22Rv1 (cell line): Measurements from ENCODE around the gene CRISP2.

ENCODE experiments used
- ZFX ChIP-seq: fragments of 450-650 bp; IDR thresholded peaks from 2 replicates; pipeline ENCODE4 v1.6.1; 2017; ENCODE audit warnings: antibody characterized with exemption, borderline replicate concordance
- TF ChIP-seq, protein P1 (sequence below): fragments of 450-650 bp; IDR thresholded peaks from 2 replicates; pipeline ENCODE4 v1.5.1; 2017; ENCODE audit warnings: mild to moderate bottlenecking

DNA sequence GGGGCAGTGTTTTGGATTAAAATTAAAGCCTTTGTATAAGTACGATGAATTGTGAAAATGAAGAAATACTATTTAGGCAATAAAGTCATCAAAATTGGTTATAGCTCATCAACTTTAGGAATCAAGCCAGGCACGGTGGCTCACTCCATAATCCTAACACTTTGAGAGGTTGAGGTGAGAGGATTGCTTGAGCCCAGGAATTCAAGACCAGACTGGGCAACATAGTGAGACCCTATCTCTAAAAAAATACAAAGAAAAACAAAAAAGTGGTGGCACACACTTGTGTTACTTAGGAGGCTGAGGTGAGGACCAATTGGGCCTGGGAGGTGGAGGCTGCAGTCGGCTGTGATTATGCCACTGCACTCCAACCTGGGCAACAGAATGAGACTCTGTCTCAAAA lies 68.2 kb downstream of the CRISP2 start:
- TF ChIP-seq, protein P1, sequence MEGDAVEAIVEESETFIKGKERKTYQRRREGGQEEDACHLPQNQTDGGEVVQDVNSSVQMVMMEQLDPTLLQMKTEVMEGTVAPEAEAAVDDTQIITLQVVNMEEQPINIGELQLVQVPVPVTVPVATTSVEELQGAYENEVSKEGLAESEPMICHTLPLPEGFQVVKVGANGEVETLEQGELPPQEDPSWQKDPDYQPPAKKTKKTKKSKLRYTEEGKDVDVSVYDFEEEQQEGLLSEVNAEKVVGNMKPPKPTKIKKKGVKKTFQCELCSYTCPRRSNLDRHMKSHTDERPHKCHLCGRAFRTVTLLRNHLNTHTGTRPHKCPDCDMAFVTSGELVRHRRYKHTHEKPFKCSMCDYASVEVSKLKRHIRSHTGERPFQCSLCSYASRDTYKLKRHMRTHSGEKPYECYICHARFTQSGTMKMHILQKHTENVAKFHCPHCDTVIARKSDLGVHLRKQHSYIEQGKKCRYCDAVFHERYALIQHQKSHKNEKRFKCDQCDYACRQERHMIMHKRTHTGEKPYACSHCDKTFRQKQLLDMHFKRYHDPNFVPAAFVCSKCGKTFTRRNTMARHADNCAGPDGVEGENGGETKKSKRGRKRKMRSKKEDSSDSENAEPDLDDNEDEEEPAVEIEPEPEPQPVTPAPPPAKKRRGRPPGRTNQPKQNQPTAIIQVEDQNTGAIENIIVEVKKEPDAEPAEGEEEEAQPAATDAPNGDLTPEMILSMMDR, result no peak
- no peak for TF ChIP-seq ZFX
